Panc1 (cell line): ENCODE data around the gene PTTG1IP2. TPM values are rescaled to one million over a fixed set of nuclear protein-coding genes. Genes with fewer than 3 reads are reported as not detected.

Source experiments
- ATAC-seq: fragments of 200-7000 bp; cut with Tn5 transposase; 2 replicates; pipeline ENCODE4 v1.9.1; 2020; ENCODE audit warnings: mild to moderate bottlenecking, moderate library complexity
- BruUV-seq: library from RNA; stranded (reverse); fragments of 400-500 nt; replicated peaks from 2 replicates; lab custom pipeline; 2021; lab: Mats Ljungman, UMichigan
- CTCF ChIA-PET: fragments of 300-600 bp; sonication (Branson Sonifier 250); formaldehyde crosslinking; loops from one replicate; lab custom pipeline; 2022; ENCODE audit warnings: antibody characterized with exemption; lab: Charles Lee
- POLR2A ChIA-PET: fragments of 300-600 bp; sonication (Branson Sonifier 250); formaldehyde crosslinking; loops from one replicate; lab custom pipeline; 2022; ENCODE audit warnings: antibody characterized with exemption; lab: Charles Lee
- DNase-seq: peaks from one replicate; pipeline ENCODE4 v3.0.0-alpha.2; 2010; ENCODE audit warnings: low read depth, low spot score
- H3K27ac ChIP-seq: 2 replicates; pipeline ENCODE4 v1.5.1; 2011; ENCODE audit warnings: mild to moderate bottlenecking, low read length, inconsistent platforms
- H3K27me3 ChIP-seq: fragments of 200-500 bp; sonication (Bioruptor generic); 2 replicates; pipeline ENCODE4 v1.6.0; 2014; ENCODE audit warnings: low read length, inconsistent platforms; ENCODE audit not compliant: control insufficient read depth, insufficient read depth
- H3K36me3 ChIP-seq: fragments of 200-500 bp; sonication (Bioruptor generic); 2 replicates; pipeline ENCODE4 v1.5.1; 2014; ENCODE audit warnings: inconsistent platforms, mild to moderate bottlenecking, low read length, moderate library complexity; ENCODE audit not compliant: control insufficient read depth, insufficient read depth
- H3K4me1 ChIP-seq: 2 replicates; pipeline ENCODE4 v1.5.1; 2011; ENCODE audit warnings: inconsistent platforms, mild to moderate bottlenecking, low read length, moderate library complexity; ENCODE audit not compliant: control insufficient read depth, insufficient read depth
- H3K4me3 ChIP-seq, 2 experiments: 2 replicates each; pipeline ENCODE4 v1.5.1; 2011 to 2012; ENCODE audit warnings: low read depth in 2 of 2, low read length in 2 of 2, mild to moderate bottlenecking in 2 of 2, inconsistent platforms in 1 of 2, moderate library complexity in 1 of 2
- H3K9me3 ChIP-seq: fragments of 200-500 bp; sonication (Bioruptor generic); 2 replicates; pipeline ENCODE4 v1.5.1; 2014; ENCODE audit warnings: low read depth, mild to moderate bottlenecking, inconsistent platforms, low read length, moderate library complexity; ENCODE audit not compliant: control insufficient read depth, insufficient read depth
- CTCF ChIP-seq: fragments of 450-650 bp; IDR thresholded peaks from 2 replicates; pipeline ENCODE4 v1.5.1; 2017; ENCODE audit warnings: mild to moderate bottlenecking
- POLR2AphosphoS5 ChIP-seq: IDR thresholded peaks from 2 replicates; pipeline ENCODE4 v1.6.1; 2012; ENCODE audit warnings: mild to moderate bottlenecking, low read depth, low read length, moderate library complexity
- SIN3A ChIP-seq: IDR thresholded peaks from 2 replicates; pipeline ENCODE4 v1.6.1; 2012; ENCODE audit warnings: low read depth, mild to moderate bottlenecking, low read length, moderate library complexity, borderline replicate concordance; ENCODE audit not compliant: insufficient read depth
- TCF7L2 ChIP-seq: IDR thresholded peaks from 2 replicates; pipeline ENCODE4 v1.6.1; 2011; ENCODE audit warnings: mild to moderate bottlenecking, low read depth, low read length, inconsistent platforms
- in situ Hi-C: cut with HindIII; loops from 2 replicates; pipeline ENCODE4 v1.10.0; 2016; ENCODE audit warnings: low sequenced_read_pairs, low pct_unique_long_range_greater_than_20kb
- intact Hi-C: fragments of 100-400 bp; cut with micrococcal nuclease; formaldehyde crosslinking; loops from one replicate; pipeline ENCODE4 v1.10.0; 2022; ENCODE audit not compliant: unreplicated experiment
- total RNA-seq: library from RNA; stranded (reverse); gene quantifications from one replicate; pipeline ENCODE4 v1.2.1, GENCODE V29; 2021; ENCODE audit not compliant: unreplicated experiment
- TF ChIP-seq, protein P1 (sequence below), 2 experiments: IDR thresholded peaks; 2 replicates each; pipeline ENCODE4 v1.6.1; 2011 to 2012; ENCODE audit warnings: low read depth in 2 of 2, control low read depth in 1 of 2, low read length in 1 of 2, mild to moderate bottlenecking in 1 of 2, moderate library complexity in 1 of 2; ENCODE audit not compliant: insufficient read depth in 1 of 2

Gene PTTG1IP2
- total RNA-seq, 1 experiment from 2014 or later = not detected

- DNase-seq (no peak), ATAC-seq (no peak)
- Histone ChIP-seq H3K4me1 (no peaks in the 10 kb centered on the region), H3K36me3 (no peaks in the 10 kb centered on the region), H3K4me3 (no peak overlapping the region), H3K27me3 (no peaks in the 10 kb centered on the region), H3K27ac (no peak overlapping the region), H3K9me3 (no peaks in the 10 kb centered on the region)
- CTCF ChIA-PET = no interaction called here
- BruUV-seq = no TSS peak
- TF ChIP-seq, protein P1, sequence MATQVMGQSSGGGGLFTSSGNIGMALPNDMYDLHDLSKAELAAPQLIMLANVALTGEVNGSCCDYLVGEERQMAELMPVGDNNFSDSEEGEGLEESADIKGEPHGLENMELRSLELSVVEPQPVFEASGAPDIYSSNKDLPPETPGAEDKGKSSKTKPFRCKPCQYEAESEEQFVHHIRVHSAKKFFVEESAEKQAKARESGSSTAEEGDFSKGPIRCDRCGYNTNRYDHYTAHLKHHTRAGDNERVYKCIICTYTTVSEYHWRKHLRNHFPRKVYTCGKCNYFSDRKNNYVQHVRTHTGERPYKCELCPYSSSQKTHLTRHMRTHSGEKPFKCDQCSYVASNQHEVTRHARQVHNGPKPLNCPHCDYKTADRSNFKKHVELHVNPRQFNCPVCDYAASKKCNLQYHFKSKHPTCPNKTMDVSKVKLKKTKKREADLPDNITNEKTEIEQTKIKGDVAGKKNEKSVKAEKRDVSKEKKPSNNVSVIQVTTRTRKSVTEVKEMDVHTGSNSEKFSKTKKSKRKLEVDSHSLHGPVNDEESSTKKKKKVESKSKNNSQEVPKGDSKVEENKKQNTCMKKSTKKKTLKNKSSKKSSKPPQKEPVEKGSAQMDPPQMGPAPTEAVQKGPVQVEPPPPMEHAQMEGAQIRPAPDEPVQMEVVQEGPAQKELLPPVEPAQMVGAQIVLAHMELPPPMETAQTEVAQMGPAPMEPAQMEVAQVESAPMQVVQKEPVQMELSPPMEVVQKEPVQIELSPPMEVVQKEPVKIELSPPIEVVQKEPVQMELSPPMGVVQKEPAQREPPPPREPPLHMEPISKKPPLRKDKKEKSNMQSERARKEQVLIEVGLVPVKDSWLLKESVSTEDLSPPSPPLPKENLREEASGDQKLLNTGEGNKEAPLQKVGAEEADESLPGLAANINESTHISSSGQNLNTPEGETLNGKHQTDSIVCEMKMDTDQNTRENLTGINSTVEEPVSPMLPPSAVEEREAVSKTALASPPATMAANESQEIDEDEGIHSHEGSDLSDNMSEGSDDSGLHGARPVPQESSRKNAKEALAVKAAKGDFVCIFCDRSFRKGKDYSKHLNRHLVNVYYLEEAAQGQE (IDR thresholded peaks at IDR 0.05; ENCODE audit: insufficient read depth in 1 of 2, low read depth in 2 of 2, low read length in 1 of 2) = no peak
- TF ChIP-seq POLR2AphosphoS5 = no peak
- TF ChIP-seq TCF7L2 = no peak
- no peak for TF ChIP-seq SIN3A
- TF ChIP-seq CTCF = no peak
- in situ Hi-C loops (no loop called here), intact Hi-C loops (loop anchor here (10.0 kb wide), 1 partner anchor 484 kb away; no protein-coding TSS in a partner anchor)
- POLR2A ChIA-PET = no interaction called here
Observed at GRCh38 chr7:90551036-90551435, 81.6 kb downstream of the PTTG1IP2 start.

GRCh38 chr7:90552521-90552920 lies 83.1 kb downstream of the PTTG1IP2 start:
- Histone ChIP-seq H3K27ac (no peak overlapping the region), H3K4me1 (no peaks in the 10 kb centered on the region), H3K9me3 (no peaks in the 10 kb centered on the region), H3K27me3 (no peaks in the 10 kb centered on the region), H3K36me3 (no peaks in the 10 kb centered on the region), H3K4me3 (no peak overlapping the region)
- DNase-seq (no peak), ATAC-seq (no peak)
- ChIA-PET CTCF (no interaction called here), POLR2A (no interaction called here)
- in situ Hi-C loops = no loop called here
- TF ChIP-seq CTCF = no peak
- no peak for TF ChIP-seq POLR2AphosphoS5
- TF ChIP-seq TCF7L2 = no peak
- TF ChIP-seq SIN3A = no peak
- TF ChIP-seq, protein P1 (IDR thresholded peaks at IDR 0.05; ENCODE audit: insufficient read depth in 1 of 2, low read depth in 2 of 2, low read length in 1 of 2) = no peak
- intact Hi-C loops = loop anchor here (10.0 kb wide), 1 partner anchor 482 kb away; no protein-coding TSS in a partner anchor
- BruUV-seq = no TSS peak
